ENCODE measurements around the gene MIF.

The MIF gene

GRCh38 chr22:23884140-23884539, 10.0 kb upstream of the MIF start:
- no peak for TF ChIP-seq CTCF (IDR thresholded peaks at IDR 0.05)

DNA sequence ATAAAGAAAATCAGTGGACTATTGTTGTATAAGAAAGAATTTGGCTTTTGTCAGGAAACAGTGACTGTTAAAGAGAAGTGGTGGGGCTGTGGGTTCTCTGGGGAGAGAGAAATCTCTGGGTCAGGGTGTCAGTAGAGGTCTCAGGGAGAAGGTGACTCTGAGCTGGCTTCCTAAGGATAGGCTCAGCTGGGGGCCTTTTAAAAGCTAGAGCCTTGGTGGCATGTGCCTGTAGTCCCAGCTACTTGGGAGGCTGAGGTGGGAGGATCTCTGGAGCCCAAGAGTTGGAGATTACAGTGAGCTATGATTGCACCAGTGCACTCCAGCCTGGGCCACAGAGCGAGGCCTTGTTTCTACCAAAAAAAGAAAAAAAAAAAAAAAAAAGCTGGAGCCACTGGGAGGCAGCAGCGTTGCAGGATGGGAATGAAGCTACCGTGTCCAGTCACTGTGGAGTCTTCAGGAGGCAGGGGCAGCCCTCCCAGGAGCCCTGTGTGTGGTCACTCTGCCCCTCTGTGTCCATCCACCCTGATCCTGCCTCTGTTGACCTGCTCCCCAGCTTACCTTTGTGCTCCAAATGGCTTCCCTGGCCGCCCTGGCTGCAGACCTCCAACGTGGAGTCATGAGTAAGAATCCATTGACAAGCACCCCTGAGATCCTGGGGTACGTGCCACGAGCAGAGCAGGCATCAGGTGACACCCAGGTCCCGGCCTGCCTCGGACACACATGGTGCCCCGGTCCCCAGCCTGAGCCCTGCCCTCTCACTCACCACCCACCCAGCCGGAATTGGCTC, 5.4 kb upstream of the MIF start:
- TF ChIP-seq CTCF (IDR thresholded peaks at IDR 0.05): no peak

- no peak for TF ChIP-seq CTCF (IDR thresholded peaks at IDR 0.05)
These were observed 4.6 kb upstream of the MIF start for GRCh38 chr22:23889620-23890019.

- TF ChIP-seq CTCF (IDR thresholded peaks at IDR 0.05): no peak
These were observed 2.5 kb upstream of the MIF start for GRCh38 chr22:23891726-23892125.

GRCh38 chr22:23892130-23892529, 2.1 kb upstream of the MIF start:
- no peak for TF ChIP-seq CTCF (IDR thresholded peaks at IDR 0.05)

DNA sequence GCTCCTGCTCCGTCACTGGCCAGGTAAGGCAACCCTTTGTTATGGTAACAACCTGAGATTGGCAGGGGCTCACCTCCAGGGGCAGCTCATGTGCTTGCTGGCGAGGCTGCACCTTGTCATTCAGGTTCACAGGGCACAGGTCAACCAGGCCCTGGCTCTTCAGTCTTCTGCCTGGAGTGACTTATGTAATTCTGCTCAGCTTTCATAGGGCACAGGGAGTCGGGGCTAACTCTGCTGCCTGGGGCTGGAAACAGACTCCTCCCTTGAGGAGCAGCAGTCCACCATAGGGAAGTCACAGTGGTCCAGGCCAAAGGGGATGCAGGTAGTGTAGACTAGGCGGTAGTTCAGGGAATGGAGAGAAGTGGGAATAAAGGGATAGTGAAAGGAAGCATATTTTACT, 1.5 kb upstream of the MIF start:
- no peak for TF ChIP-seq CTCF (IDR thresholded peaks at IDR 0.05)

- TF ChIP-seq CTCF (IDR thresholded peaks at IDR 0.05): no peak
These were observed 850 bp upstream of the MIF start for GRCh38 chr22:23893121-23893944.
